Caco-2 (cell line): Measurements from ENCODE around the gene MOSPD3. TPM values are rescaled to one million over a fixed set of nuclear protein-coding genes. Genes with fewer than 3 reads are reported as not detected.

ENCODE experiments used
- BruUV-seq: library from RNA; stranded (reverse); fragments of 400-500 nt; replicated peaks from 2 replicates; lab custom pipeline; 2021; lab: Mats Ljungman, UMichigan
- CTCF ChIA-PET: fragments of 300-600 bp; sonication (Branson Sonifier 250); formaldehyde crosslinking; loops from one replicate; lab custom pipeline; 2022; ENCODE audit warnings: antibody characterized with exemption; lab: Charles Lee
- POLR2A ChIA-PET: fragments of 300-600 bp; sonication (Branson Sonifier 250); formaldehyde crosslinking; loops from one replicate; lab custom pipeline; 2022; ENCODE audit warnings: antibody characterized with exemption; lab: Charles Lee
- DNase-seq, 2 experiments: peaks; one replicate each; pipeline versions ENCODE4 v3.0.0 to v3.0.0-alpha.2; 2020 to 2022
- H3K27me3 ChIP-seq: replicated peaks from 2 replicates; pipeline ENCODE4 v1.6.0; 2011; ENCODE audit warnings: low read length; ENCODE audit not compliant: control insufficient read depth, insufficient read depth
- H3K36me3 ChIP-seq: 2 replicates; pipeline ENCODE4 v1.5.1; 2011; ENCODE audit warnings: low read length; ENCODE audit not compliant: control insufficient read depth, insufficient read depth
- H3K4me1 ChIP-seq: fragments of 250-450 bp; sonication (Bioruptor Pico); 2 replicates; pipeline ENCODE4 v1.5.1; 2020; ENCODE audit warnings: mild to moderate bottlenecking
- H3K4me3 ChIP-seq: 2 replicates; pipeline ENCODE4 v1.5.1; 2011; ENCODE audit warnings: low read depth, mild to moderate bottlenecking, control low read depth, low read length
- H3K9me3 ChIP-seq: fragments of 250-450 bp; sonication (Bioruptor Pico); 2 replicates; pipeline ENCODE4 v1.5.1; 2020; ENCODE audit warnings: mild to moderate bottlenecking, moderate library complexity
- H3K27ac Mint-ChIP-seq: one replicate; pipeline ENCODE4 v1.8.0; 2022; ENCODE audit warnings: mixed read lengths; ENCODE audit not compliant: unreplicated experiment
- H3K27me3 Mint-ChIP-seq: one replicate; pipeline ENCODE4 v1.8.0; 2022; ENCODE audit warnings: mixed read lengths; ENCODE audit not compliant: insufficient read depth, unreplicated experiment
- H3K36me3 Mint-ChIP-seq: one replicate; pipeline ENCODE4 v1.8.0; 2022; ENCODE audit warnings: mild to moderate bottlenecking, mixed read lengths; ENCODE audit not compliant: insufficient read depth, unreplicated experiment
- H3K4me1 Mint-ChIP-seq: one replicate; pipeline ENCODE4 v1.8.0; 2022; ENCODE audit warnings: low read depth, mixed read lengths; ENCODE audit not compliant: unreplicated experiment
- H3K4me3 Mint-ChIP-seq: one replicate; pipeline ENCODE4 v1.8.0; 2022; ENCODE audit warnings: mild to moderate bottlenecking, moderate library complexity, mixed read lengths; ENCODE audit not compliant: unreplicated experiment
- H3K9me3 Mint-ChIP-seq: one replicate; pipeline ENCODE4 v1.8.0; 2022; ENCODE audit warnings: mixed read lengths; ENCODE audit not compliant: unreplicated experiment
- CTCF ChIP-seq, 2 experiments: fragments of 200-600 bp in 1 of 2; IDR thresholded peaks; 1 replicate in 1 of 2; 2 replicates in 1 of 2; pipeline versions ENCODE4 v1.5.1 to v1.8.0; 2011 to 2022; ENCODE audit warnings: antibody characterized with exemption in 1 of 2, control low read depth in 1 of 2, inconsistent platforms in 1 of 2, low read depth in 1 of 2, low read length in 1 of 2, mild to moderate bottlenecking in 1 of 2, moderate library complexity in 1 of 2; ENCODE audit not compliant: insufficient read depth in 1 of 2, severe bottlenecking in 1 of 2, unreplicated experiment in 1 of 2
- intact Hi-C: fragments of 100-400 bp; cut with micrococcal nuclease; formaldehyde crosslinking; loops from one replicate; pipeline ENCODE4 v1.10.0; 2022; ENCODE audit not compliant: unreplicated experiment
- total RNA-seq: library from RNA; stranded (reverse); gene quantifications from 2 replicates; pipeline ENCODE4 v1.2.3, GENCODE V29; 2022

Gene MOSPD3
- total RNA-seq, 1 experiment from 2014 or later: 24.7 TPM

DNA sequence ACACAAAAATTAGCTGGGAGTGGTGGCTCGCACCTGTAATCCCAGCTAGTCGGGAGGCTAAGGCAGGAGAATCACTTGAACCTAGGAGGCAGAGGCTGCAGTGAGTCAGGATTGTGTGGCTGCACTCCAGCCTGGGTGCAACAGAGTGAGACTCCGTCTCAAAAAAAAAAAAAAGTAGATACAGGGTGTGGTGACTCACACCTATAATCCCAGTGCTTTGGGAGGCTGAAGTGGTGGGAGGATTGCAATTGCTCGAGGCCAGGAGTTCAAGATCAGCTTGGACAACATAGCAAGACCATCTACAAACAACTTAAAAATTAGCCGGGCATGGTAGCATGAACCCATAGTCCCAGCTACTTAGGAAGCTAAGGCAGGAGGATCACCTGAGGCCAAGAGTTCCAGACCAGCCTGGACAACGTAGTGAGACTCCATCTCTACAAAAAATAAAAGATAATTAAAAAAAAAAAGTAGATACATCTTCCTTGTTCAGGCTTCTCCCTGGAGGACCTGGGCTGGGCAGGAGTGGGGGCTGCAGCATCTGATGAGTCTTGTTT is 2.0 kb downstream of the MOSPD3 start:
- no peak for TF ChIP-seq CTCF (IDR thresholded peaks at IDR 0.05; ENCODE audit: insufficient read depth in 1 of 2, low read depth in 1 of 2, low read length in 1 of 2, severe bottlenecking in 1 of 2, unreplicated experiment in 1 of 2)
- no peaks in the 10 kb centered on the region for H3K36me3 ChIP-seq
- Mint-ChIP-seq H3K36me3 (peaks cover 21% of the 10 kb centered on the region), H3K9me3 (no peaks in the 10 kb centered on the region), H3K4me1 (no peaks in the 10 kb centered on the region), H3K4me3 (no peak overlapping the region), H3K27ac (no peak overlapping the region), H3K27me3 (no peaks in the 10 kb centered on the region)
- intact Hi-C loops: no loop called here
- H3K27me3 ChIP-seq: no peaks in the 10 kb centered on the region
- no peaks in the 10 kb centered on the region for H3K9me3 ChIP-seq
- CTCF ChIA-PET: interaction anchor here (0.6 to 1.0 kb wide), 3 partner anchors 12 to 177 kb away, joined by 3 to 4 read pairs (median 3); no protein-coding TSS in a partner anchor
- peaks cover 10% of the 10 kb centered on the region; the same call in 1 of the 2 replicates for H3K4me1 ChIP-seq
- H3K4me3 ChIP-seq: no peak overlapping the region
- DNase-seq: no peak
- POLR2A ChIA-PET: no interaction called here
- BruUV-seq: no TSS peak

- no TSS peak for BruUV-seq
- peaks cover 1% of the 10 kb centered on the region for H3K36me3 Mint-ChIP-seq
- Histone ChIP-seq H3K36me3 (no peaks in the 10 kb centered on the region), H3K9me3 (no peaks in the 10 kb centered on the region), H3K4me1 (no peaks in the 10 kb centered on the region), H3K27me3 (no peaks in the 10 kb centered on the region), H3K4me3 (no peak overlapping the region)
- H3K4me1 Mint-ChIP-seq: peaks cover 9% of the 10 kb centered on the region
- ChIA-PET POLR2A (no interaction called here), CTCF (interaction anchor here (0.6 kb wide), 1 partner anchor 1294 kb away, joined by 5 read pairs; the partner anchor contains the start of gene ARPC1A)
- H3K27ac Mint-ChIP-seq: no peak overlapping the region
- intact Hi-C loops: no loop called here
- no peak overlapping the region for H3K4me3 Mint-ChIP-seq
- no peaks in the 10 kb centered on the region for H3K9me3 Mint-ChIP-seq
- TF ChIP-seq CTCF (IDR thresholded peaks at IDR 0.05; ENCODE audit: insufficient read depth in 1 of 2, low read depth in 1 of 2, low read length in 1 of 2, severe bottlenecking in 1 of 2, unreplicated experiment in 1 of 2): no peak
- DNase-seq: no peak
- no peaks in the 10 kb centered on the region for H3K27me3 Mint-ChIP-seq
These were observed 7.9 kb downstream of the MOSPD3 start for GRCh38 chr7:100620239-100620638.

GRCh38 chr7:100620804-100621203 is 8.5 kb downstream of the MOSPD3 start:
- ChIA-PET CTCF (no interaction called here), POLR2A (no interaction called here)
- Mint-ChIP-seq H3K27me3 (no peaks in the 10 kb centered on the region), H3K4me1 (peaks cover 9% of the 10 kb centered on the region), H3K4me3 (no peak overlapping the region), H3K9me3 (no peaks in the 10 kb centered on the region), H3K27ac (no peak overlapping the region), H3K36me3 (peaks cover 7% of the 10 kb centered on the region)
- H3K27me3 ChIP-seq: no peaks in the 10 kb centered on the region
- H3K9me3 ChIP-seq: no peaks in the 10 kb centered on the region
- no peak overlapping the region for H3K4me3 ChIP-seq
- no peaks in the 10 kb centered on the region for H3K4me1 ChIP-seq
- no peak for DNase-seq
- intact Hi-C loops: no loop called here
- no peak for TF ChIP-seq CTCF (IDR thresholded peaks at IDR 0.05; ENCODE audit: insufficient read depth in 1 of 2, low read depth in 1 of 2, low read length in 1 of 2, severe bottlenecking in 1 of 2, unreplicated experiment in 1 of 2)
- BruUV-seq: no TSS peak
- no peaks in the 10 kb centered on the region for H3K36me3 ChIP-seq
